B cell (primary cell): ENCODE data around the gene LY9. TPM values are rescaled to one million over a fixed set of nuclear protein-coding genes. Genes with fewer than 3 reads are reported as not detected.

ENCODE experiments used
- ATAC-seq: fragments of 200-7000 bp; cut with Tn5 transposase; one replicate; pipeline ENCODE4 v1.10.0; 2021; ENCODE audit warnings: low read depth, mild to moderate bottlenecking, moderate number of reproducible peaks, moderate library complexity
- CTCF ChIA-PET: fragments of 350-600 bp; sonication (Branson Sonifier 250); formaldehyde crosslinking; loops from one replicate; lab custom pipeline; 2021; ENCODE audit warnings: antibody characterized with exemption, inconsistent platforms; lab: Charles Lee
- POLR2A ChIA-PET: fragments of 350-600 bp; sonication (Branson Sonifier 250); formaldehyde crosslinking; loops from one replicate; lab custom pipeline; 2021; ENCODE audit warnings: antibody characterized with exemption; lab: Charles Lee
- DNase-seq: peaks from one replicate; pipeline ENCODE4 v3.0.0; 2013
- H2AFZ ChIP-seq: 2 replicates; pipeline ENCODE4 v1.6.1; 2012; ENCODE audit warnings: mild to moderate bottlenecking, low read depth, low read length; ENCODE audit not compliant: insufficient read depth, poor library complexity, severe bottlenecking
- H3K27ac ChIP-seq, 2 donors: 1 replicate in 1 of 2; 2 replicates in 1 of 2; pipeline ENCODE4 v1.5.1; 2012 to 2013; ENCODE audit warnings: low read length in 2 of 2, mild to moderate bottlenecking in 2 of 2, moderate library complexity in 1 of 2
- H3K27me3 ChIP-seq, 4 experiments: fragments of 200-600 bp in 1 of 4; sonication (generic) in 1 of 4; replicated peaks in 1 of 4; 1 replicate in 2 of 4; 2 replicates in 2 of 4; pipeline versions ENCODE4 v1.6.1 to v1.7.0; 2013 to 2016; ENCODE audit warnings: low read length in 3 of 4, mild to moderate bottlenecking in 2 of 4, mixed read lengths in 1 of 4, moderate library complexity in 1 of 4; ENCODE audit not compliant: insufficient read depth in 4 of 4, control insufficient read depth in 3 of 4; ENCODE audit errors: control extremely low read depth in 1 of 4
- H3K36me3 ChIP-seq, 2 experiments: replicated peaks in 1 of 2; 1 replicate in 1 of 2; 2 replicates in 1 of 2; pipeline versions ENCODE4 v1.6.1 to v1.7.1; 2013; ENCODE audit warnings: low read length in 1 of 2; ENCODE audit not compliant: insufficient read depth in 2 of 2, control insufficient read depth in 1 of 2; ENCODE audit errors: control extremely low read depth in 1 of 2, extremely low read depth in 1 of 2
- H3K4me1 ChIP-seq, 2 donors: fragments of 200-600 bp in 1 of 2; sonication (generic) in 1 of 2; 1 replicate in 1 of 2; 2 replicates in 1 of 2; pipeline versions ENCODE4 v1.5.1 to v1.6.1; 2013 to 2017; ENCODE audit warnings: low read length in 2 of 2; ENCODE audit not compliant: control insufficient read depth in 2 of 2, insufficient read depth in 2 of 2
- H3K4me2 ChIP-seq: replicated peaks from 2 replicates; pipeline ENCODE3; 2012; ENCODE audit warnings: mild to moderate bottlenecking, low read depth, low read length; ENCODE audit not compliant: poor library complexity, severe bottlenecking
- H3K4me3 ChIP-seq, 5 experiments: fragments of 200-600 bp in 1 of 5; sonication (generic) in 1 of 5; 1 replicate in 3 of 5; 2 replicates in 2 of 5; pipeline versions ENCODE4 v1.5.1 to v1.7.0; 2011 to 2016; ENCODE audit warnings: low read length in 4 of 5, mild to moderate bottlenecking in 4 of 5, low read depth in 2 of 5, control low read depth in 1 of 5, moderate library complexity in 1 of 5; ENCODE audit not compliant: insufficient read depth in 1 of 5; ENCODE audit errors: control extremely low read depth in 1 of 5, extremely low read depth in 1 of 5
- H3K79me2 ChIP-seq: fragments of 200-600 bp; sonication (generic); one replicate; pipeline ENCODE4 v1.6.0; 2016; ENCODE audit warnings: low read length; ENCODE audit not compliant: control insufficient read depth, insufficient read depth
- H3K9ac ChIP-seq: fragments of 200-600 bp; sonication (generic); 2 replicates; pipeline ENCODE4 v1.6.1; 2017; ENCODE audit warnings: mild to moderate bottlenecking, low read length, moderate library complexity
- H3K9me3 ChIP-seq, 3 donors: one replicate each; pipeline versions ENCODE4 v1.6.1 to v1.7.1; 2013; ENCODE audit warnings: low read length in 2 of 3; ENCODE audit not compliant: control insufficient read depth in 2 of 3, insufficient read depth in 1 of 3; ENCODE audit errors: control extremely low read depth in 1 of 3
- H4K20me1 ChIP-seq: 2 replicates; pipeline ENCODE4 v1.6.0; 2012; ENCODE audit warnings: mild to moderate bottlenecking, low read length; ENCODE audit not compliant: insufficient read depth, control insufficient read depth, poor library complexity, severe bottlenecking
- H3K27ac Mint-ChIP-seq: one replicate; pipeline ENCODE4 v1.8.0; 2021; ENCODE audit warnings: mixed read lengths
- H3K27me3 Mint-ChIP-seq: one replicate; pipeline ENCODE4 v1.8.0; 2021; ENCODE audit warnings: mixed read lengths
- H3K4me1 Mint-ChIP-seq: one replicate; pipeline ENCODE4 v1.8.0; 2021; ENCODE audit warnings: mixed read lengths
- H3K4me3 Mint-ChIP-seq: one replicate; pipeline ENCODE4 v1.8.0; 2021; ENCODE audit warnings: mixed read lengths
- H3K9me3 Mint-ChIP-seq: one replicate; pipeline ENCODE4 v1.8.0; 2022; ENCODE audit warnings: mixed read lengths; ENCODE audit not compliant: insufficient read depth
- EZH2 ChIP-seq: IDR thresholded peaks from 2 replicates; pipeline ENCODE4 v1.6.1; 2012; ENCODE audit warnings: borderline replicate concordance, low read depth, mild to moderate bottlenecking, moderate library complexity, low read length; ENCODE audit not compliant: insufficient read depth, poor library complexity, severe bottlenecking
- WGBS: methylation state at CpG from one replicate; pipeline ENCODE4 v1.1.5; 2013; ENCODE audit warnings: missing lambda C conversion rate; ENCODE audit not compliant: insufficient coverage; 5-methylcytosine and 5-hydroxymethylcytosine counted together
- intact Hi-C: fragments of 100-400 bp; cut with micrococcal nuclease; formaldehyde crosslinking; loops from one replicate; pipeline ENCODE4 v1.10.0; 2022
- polyA plus RNA-seq: library from polyadenylated mRNA; depleted of rRNA; stranded (reverse); fragments of >200 nt; gene quantifications from 2 replicates; pipeline ENCODE4 v1.2.3, GENCODE V29; 2012
- total RNA-seq, 2 donors: library from RNA; stranded (reverse); fragments of 120-200 nt in 1 of 2; gene quantifications; 1 replicate in 1 of 2; 2 replicates in 1 of 2; pipeline versions ENCODE4 v1.2.3 to v1.2.4, GENCODE V29; 2013 to 2022
- TF ChIP-seq, protein P1 (sequence below): fragments of 200-600 bp; IDR thresholded peaks from one replicate; pipeline ENCODE4 v1.8.0; 2022; ENCODE audit warnings: antibody characterized with exemption, mild to moderate bottlenecking

The LY9 gene
- total and polyA plus RNA-seq, 2 donors (not counting 1 experiment from before 2014, with no cell fraction given), result 252 to 365 TPM

DNA sequence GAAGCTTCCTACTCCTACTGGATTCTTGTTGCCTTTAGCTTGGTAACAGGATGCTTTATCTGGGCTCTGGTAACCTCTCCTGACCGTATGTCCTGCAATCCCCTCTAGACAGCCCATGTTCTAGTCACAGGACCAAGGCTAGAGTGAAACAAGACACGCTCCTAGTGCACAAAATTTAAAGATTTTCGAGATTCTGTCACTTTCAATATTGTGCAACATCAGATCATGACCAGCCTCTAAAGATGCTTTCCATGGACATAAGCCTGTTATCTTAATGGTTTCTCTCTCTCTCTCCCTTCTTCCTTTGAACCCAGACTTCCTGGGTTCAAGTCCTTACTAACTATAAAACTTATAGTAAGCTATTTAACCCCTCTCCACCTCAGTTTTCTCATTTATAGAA is 1.6 kb upstream of the LY9 start:
- ChIA-PET CTCF (interaction anchor here (0.9 to 9.8 kb wide), 5 partner anchors 17 to 113 kb away, joined by 3 to 150 read pairs (median 50); no protein-coding TSS in a partner anchor), POLR2A (interaction anchor here (1.3 kb wide), 1 partner anchor 35 kb away, joined by 3 read pairs; no protein-coding TSS in a partner anchor)
- Mint-ChIP-seq H3K4me3 (no peak overlapping the region), H3K27me3 (no peaks in the 10 kb centered on the region), H3K27ac (peak overlapping the region; percentile 72), H3K9me3 (no peaks in the 10 kb centered on the region), H3K4me1 (peaks cover 69% of the 10 kb centered on the region)
- intact Hi-C loops, result loop anchor here (10.0 kb wide), 1 partner anchor 450 kb away; the partner anchor contains the start of genes COPA and NCSTN
- TF ChIP-seq EZH2, result no peak
- TF ChIP-seq, protein P1, sequence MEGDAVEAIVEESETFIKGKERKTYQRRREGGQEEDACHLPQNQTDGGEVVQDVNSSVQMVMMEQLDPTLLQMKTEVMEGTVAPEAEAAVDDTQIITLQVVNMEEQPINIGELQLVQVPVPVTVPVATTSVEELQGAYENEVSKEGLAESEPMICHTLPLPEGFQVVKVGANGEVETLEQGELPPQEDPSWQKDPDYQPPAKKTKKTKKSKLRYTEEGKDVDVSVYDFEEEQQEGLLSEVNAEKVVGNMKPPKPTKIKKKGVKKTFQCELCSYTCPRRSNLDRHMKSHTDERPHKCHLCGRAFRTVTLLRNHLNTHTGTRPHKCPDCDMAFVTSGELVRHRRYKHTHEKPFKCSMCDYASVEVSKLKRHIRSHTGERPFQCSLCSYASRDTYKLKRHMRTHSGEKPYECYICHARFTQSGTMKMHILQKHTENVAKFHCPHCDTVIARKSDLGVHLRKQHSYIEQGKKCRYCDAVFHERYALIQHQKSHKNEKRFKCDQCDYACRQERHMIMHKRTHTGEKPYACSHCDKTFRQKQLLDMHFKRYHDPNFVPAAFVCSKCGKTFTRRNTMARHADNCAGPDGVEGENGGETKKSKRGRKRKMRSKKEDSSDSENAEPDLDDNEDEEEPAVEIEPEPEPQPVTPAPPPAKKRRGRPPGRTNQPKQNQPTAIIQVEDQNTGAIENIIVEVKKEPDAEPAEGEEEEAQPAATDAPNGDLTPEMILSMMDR, result no peak
- H3K4me1 ChIP-seq, result peaks cover 62 to 70% of the 10 kb centered on the region in 2 donors
- peak overlapping the region; percentile 95 to 98 for H3K27ac ChIP-seq
- H3K79me2 ChIP-seq, result peaks cover 69% of the 10 kb centered on the region
- no peaks in the 10 kb centered on the region for H4K20me1 ChIP-seq
- DNase-seq (no peak), ATAC-seq (no peak)
- H3K9me3 ChIP-seq, result peaks cover 0 to 5% (median 0%) of the 10 kb centered on the region in 3 donors
- H2AFZ ChIP-seq, result no peak overlapping the region
- WGBS, result 67% methylated on average over 3 of the region's 3 CpGs
- H3K36me3 ChIP-seq, result peaks cover 0 to 8% of the 10 kb centered on the region in 2 experiments
- no peak overlapping the region for H3K9ac ChIP-seq
- no peak overlapping the region for H3K4me3 ChIP-seq
- H3K27me3 ChIP-seq, result no peaks in the 10 kb centered on the region
- no peak overlapping the region for H3K4me2 ChIP-seq

- peak overlapping the region; percentile 41 to 87 (median 63) for H3K4me3 ChIP-seq
- Mint-ChIP-seq H3K4me3 (peak overlapping the region; percentile 99), H3K27me3 (no peaks in the 10 kb centered on the region), H3K9me3 (no peaks in the 10 kb centered on the region), H3K27ac (peak overlapping the region; percentile 98), H3K4me1 (peaks cover 71% of the 10 kb centered on the region)
- TF ChIP-seq, protein P1, result no peak
- no peak for TF ChIP-seq EZH2
- no peaks in the 10 kb centered on the region for H3K27me3 ChIP-seq
- ChIA-PET POLR2A (interaction anchor here (1.0 to 2.3 kb wide), 3 partner anchors 14 to 216 kb away, joined by 3 to 10 read pairs (median 4); no protein-coding TSS in a partner anchor), CTCF (interaction anchor here (0.9 to 9.8 kb wide), 13 partner anchors 7 to 274 kb away, joined by 3 to 150 read pairs (median 6); no protein-coding TSS in a partner anchor)
- H3K36me3 ChIP-seq, result peaks cover 0 to 28% of the 10 kb centered on the region in 2 experiments
- intact Hi-C loops, result loop anchor here (2.0 to 10.0 kb wide), 3 partner anchors 28 to 452 kb away; partner anchors contain the start of genes COPA and NCSTN
- H3K9me3 ChIP-seq, result peaks cover 0 to 9% (median 0%) of the 10 kb centered on the region in 3 donors
- H3K4me2 ChIP-seq, result peak overlapping the region; percentile 87
- peak; percentile 57 for DNase-seq
- H2AFZ ChIP-seq, result no peak overlapping the region
- WGBS, result no CpG with 5 or more reads among the region's 3 CpGs
- H3K79me2 ChIP-seq, result peaks cover 96% of the 10 kb centered on the region
- peak overlapping the region; percentile 80 for H3K9ac ChIP-seq
- H3K4me1 ChIP-seq, result peaks cover 63 to 65% of the 10 kb centered on the region in 2 donors
- peak overlapping the region; percentile 95 to 98 for H3K27ac ChIP-seq
- ATAC-seq, result no peak
- H4K20me1 ChIP-seq, result no peaks in the 10 kb centered on the region
Observed at GRCh38 chr1:160797271-160797709, 1.3 kb downstream of the LY9 start.
